Uterus (tissue), 4 donors: ENCODE data around the gene SYT13. TPM values are rescaled to one million over a fixed set of nuclear protein-coding genes. Genes with fewer than 3 reads are reported as not detected.

Source experiments
- DNase-seq, 2 donors: peaks; one replicate each; pipeline ENCODE4 v3.0.0-alpha.2; 2019 to 2020
- H3K27ac ChIP-seq, 2 donors: fragments of 200-600 bp; sonication (generic); 1 replicate in 1 of 2; 2 replicates in 1 of 2; pipeline ENCODE4 v1.5.1; 2016 to 2018
- H3K27me3 ChIP-seq, 2 donors: fragments of 200-600 bp; sonication (generic); one replicate each; pipeline ENCODE4 v1.5.1; 2018 to 2019; ENCODE audit warnings: control low read depth in 1 of 2
- H3K36me3 ChIP-seq, 2 donors: fragments of 200-600 bp; sonication (generic); one replicate each; pipeline ENCODE4 v1.5.1; 2019; ENCODE audit warnings: control low read depth in 1 of 2
- H3K4me1 ChIP-seq, 2 donors: fragments of 200-600 bp; sonication (generic); one replicate each; pipeline ENCODE4 v1.5.1; 2018 to 2019; ENCODE audit warnings: control low read depth in 1 of 2
- H3K4me3 ChIP-seq, 2 donors: fragments of 200-600 bp; sonication (generic); 1 replicate in 1 of 2; 2 replicates in 1 of 2; pipeline ENCODE4 v1.5.1; 2018 to 2019; ENCODE audit warnings: mild to moderate bottlenecking in 1 of 2
- H3K9me3 ChIP-seq, 2 donors: fragments of 200-600 bp; sonication (generic); one replicate each; pipeline ENCODE4 v1.5.1; 2019; ENCODE audit warnings: control low read depth in 1 of 2
- POLR2A ChIP-seq, 2 donors: fragments of 450-650 bp; IDR thresholded peaks; one replicate each; pipeline ENCODE4 v1.6.1; 2016; ENCODE audit warnings: antibody characterized with exemption in 2 of 2, mild to moderate bottlenecking in 1 of 2, moderate library complexity in 1 of 2
- intact Hi-C: fragments of 100-400 bp; cut with DNase I; formaldehyde crosslinking; loops from one replicate; pipeline ENCODE4 v1.15.1; 2023; ENCODE audit warnings: low total_unique reads
- total RNA-seq, 4 donors: library from RNA; depleted of rRNA in 3 of 4; stranded (reverse); fragments of >200 nt in 3 of 4; gene quantifications; one replicate each; pipeline versions ENCODE4 v1.1.0 to v1.2.4, GENCODE V29; 2014 to 2023
- TF ChIP-seq, protein P1 (sequence below), 4 experiments: fragments of 200-600 bp in 2 of 4; fragments of 450-650 bp in 2 of 4; sonication (generic) in 2 of 4; IDR thresholded peaks; one replicate each; pipeline ENCODE4 v1.5.1; 2016 to 2019; ENCODE audit warnings: antibody characterized with exemption in 4 of 4, mild to moderate bottlenecking in 2 of 4, moderate library complexity in 1 of 4
- donor health status: DM: yes; HTN: yes; CAD: no.

The SYT13 gene
- total RNA-seq, 4 donors from 2014 or later = 4.9 TPM; not detected in 3

DNA sequence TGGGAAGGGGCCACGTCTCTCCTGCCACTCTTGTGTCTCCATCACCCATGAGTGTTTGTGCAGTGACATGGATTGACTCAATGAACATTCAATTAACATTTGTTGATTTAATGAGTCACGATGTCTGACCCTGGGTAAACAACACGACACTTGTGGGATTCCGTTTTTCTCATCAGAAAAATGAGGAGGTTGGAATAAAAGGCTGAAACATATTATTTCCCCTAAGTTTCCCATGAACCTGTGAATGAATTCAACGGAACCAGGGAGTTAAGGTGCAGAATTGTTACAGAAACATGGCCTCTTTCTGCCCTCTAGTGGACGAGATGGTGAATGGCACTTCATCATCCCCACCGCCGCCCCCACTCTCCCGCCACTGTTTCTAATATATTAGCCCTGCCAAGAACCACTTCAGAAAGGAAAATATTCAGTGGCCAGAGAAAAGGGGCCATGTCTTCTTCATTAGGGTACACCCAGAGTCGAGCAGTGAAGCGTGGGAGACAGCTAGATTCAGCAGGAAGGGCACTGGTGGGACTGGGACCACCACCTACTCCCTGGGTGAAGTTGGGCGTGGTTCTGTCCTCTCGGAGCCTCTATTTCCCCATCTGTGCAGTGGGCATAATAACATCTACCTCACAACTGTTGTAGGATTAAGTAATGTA is 46.3 kb upstream of the SYT13 start:
- H3K9me3 ChIP-seq = no peaks in the 10 kb centered on the region
- no peaks in the 10 kb centered on the region for H3K27me3 ChIP-seq
- no peaks in the 10 kb centered on the region for H3K36me3 ChIP-seq
- peak overlapping the region; percentile 69 to 70 for H3K27ac ChIP-seq
- TF ChIP-seq POLR2A (IDR thresholded peaks at IDR 0.05) = no peak
- TF ChIP-seq, protein P1, sequence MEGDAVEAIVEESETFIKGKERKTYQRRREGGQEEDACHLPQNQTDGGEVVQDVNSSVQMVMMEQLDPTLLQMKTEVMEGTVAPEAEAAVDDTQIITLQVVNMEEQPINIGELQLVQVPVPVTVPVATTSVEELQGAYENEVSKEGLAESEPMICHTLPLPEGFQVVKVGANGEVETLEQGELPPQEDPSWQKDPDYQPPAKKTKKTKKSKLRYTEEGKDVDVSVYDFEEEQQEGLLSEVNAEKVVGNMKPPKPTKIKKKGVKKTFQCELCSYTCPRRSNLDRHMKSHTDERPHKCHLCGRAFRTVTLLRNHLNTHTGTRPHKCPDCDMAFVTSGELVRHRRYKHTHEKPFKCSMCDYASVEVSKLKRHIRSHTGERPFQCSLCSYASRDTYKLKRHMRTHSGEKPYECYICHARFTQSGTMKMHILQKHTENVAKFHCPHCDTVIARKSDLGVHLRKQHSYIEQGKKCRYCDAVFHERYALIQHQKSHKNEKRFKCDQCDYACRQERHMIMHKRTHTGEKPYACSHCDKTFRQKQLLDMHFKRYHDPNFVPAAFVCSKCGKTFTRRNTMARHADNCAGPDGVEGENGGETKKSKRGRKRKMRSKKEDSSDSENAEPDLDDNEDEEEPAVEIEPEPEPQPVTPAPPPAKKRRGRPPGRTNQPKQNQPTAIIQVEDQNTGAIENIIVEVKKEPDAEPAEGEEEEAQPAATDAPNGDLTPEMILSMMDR (IDR thresholded peaks at IDR 0.05) = peak; percentile 57 to 87 (median 77)
- H3K4me1 ChIP-seq = no peaks in the 10 kb centered on the region
- intact Hi-C loops = loop anchor here (5.0 to 10.0 kb wide), 2 partner anchors 220 to 388 kb away; no protein-coding TSS in a partner anchor
- peak; percentile 52 to 58 for DNase-seq
- no peak overlapping the region for H3K4me3 ChIP-seq

DNA sequence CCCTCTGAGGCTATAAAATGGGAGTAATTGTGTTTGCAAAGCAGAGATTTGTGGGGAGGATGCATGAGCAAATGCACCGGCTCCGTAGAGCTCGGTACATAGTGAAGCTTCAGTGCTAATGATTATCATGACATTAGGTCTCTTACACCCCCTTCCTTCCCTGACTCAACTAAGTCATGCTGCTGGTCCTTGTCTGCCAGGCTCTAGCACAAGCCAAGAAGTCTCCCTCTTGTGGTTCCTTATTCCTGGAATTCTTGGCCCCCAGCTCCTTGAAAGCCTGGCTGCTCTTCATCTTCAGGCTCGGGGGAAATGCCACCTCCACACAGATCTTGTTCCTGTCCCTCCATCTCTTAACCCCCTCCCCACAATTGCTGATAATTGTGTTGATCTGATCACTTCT is 45.7 kb upstream of the SYT13 start:
- TF ChIP-seq, protein P1 (IDR thresholded peaks at IDR 0.05) = no peak
- no peak for TF ChIP-seq POLR2A (IDR thresholded peaks at IDR 0.05)
- Histone ChIP-seq H3K4me1 (no peaks in the 10 kb centered on the region), H3K36me3 (no peaks in the 10 kb centered on the region), H3K4me3 (no peak overlapping the region), H3K27me3 (no peaks in the 10 kb centered on the region), H3K27ac (no peak overlapping the region), H3K9me3 (no peaks in the 10 kb centered on the region)
- DNase-seq = no peak
- intact Hi-C loops = loop anchor here (5.0 to 10.0 kb wide), 2 partner anchors 220 to 387 kb away; no protein-coding TSS in a partner anchor

DNA sequence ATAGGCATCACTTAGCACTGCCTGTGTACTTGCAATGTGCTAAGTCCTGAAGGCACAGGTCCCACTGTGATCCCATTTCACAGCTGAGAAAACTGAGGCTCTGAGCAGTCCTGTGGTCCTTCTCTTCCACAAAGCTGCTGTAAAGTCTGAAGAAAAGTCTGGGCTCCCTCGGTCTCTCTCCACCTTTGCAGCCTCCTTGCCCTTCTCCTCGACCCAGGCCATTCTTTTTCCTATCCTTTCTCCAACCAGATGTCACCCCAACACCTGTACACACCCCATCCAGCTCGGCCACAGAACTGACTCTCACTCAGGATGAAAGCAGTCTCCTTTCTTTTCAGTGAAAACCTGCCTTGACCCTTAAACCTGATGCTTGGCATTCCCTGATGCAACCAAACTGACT is 42.6 kb upstream of the SYT13 start:
- Histone ChIP-seq H3K36me3 (no peaks in the 10 kb centered on the region), H3K4me3 (no peak overlapping the region), H3K27ac (no peak overlapping the region), H3K4me1 (no peaks in the 10 kb centered on the region), H3K27me3 (no peaks in the 10 kb centered on the region), H3K9me3 (no peaks in the 10 kb centered on the region)
- no peak for DNase-seq
- intact Hi-C loops = no loop called here
- TF ChIP-seq POLR2A (IDR thresholded peaks at IDR 0.05) = no peak
- TF ChIP-seq, protein P1 (IDR thresholded peaks at IDR 0.05) = no peak

DNA sequence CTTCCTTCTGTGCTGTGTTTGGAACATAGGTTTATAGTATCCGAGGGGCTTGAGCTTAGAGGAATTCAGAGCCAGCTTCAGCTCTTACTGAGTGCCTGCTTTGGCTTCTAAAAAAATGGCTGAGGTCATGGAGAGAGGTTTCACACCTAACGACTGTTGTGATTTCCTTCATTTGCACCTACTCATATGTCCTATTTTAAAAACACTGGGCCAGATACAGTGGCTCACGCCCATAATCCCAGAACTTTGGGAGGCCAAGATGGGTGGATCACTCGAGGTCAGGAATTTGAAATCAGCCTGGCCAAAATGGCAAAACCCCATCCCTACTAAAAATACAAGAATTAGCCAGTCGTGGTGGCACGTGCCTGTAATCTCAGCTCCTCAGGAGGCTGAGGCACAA is 38.3 kb upstream of the SYT13 start:
- TF ChIP-seq, protein P1 (IDR thresholded peaks at IDR 0.05) = no peak
- no peak for TF ChIP-seq POLR2A (IDR thresholded peaks at IDR 0.05)
- intact Hi-C loops = no loop called here
- DNase-seq = no peak

DNA sequence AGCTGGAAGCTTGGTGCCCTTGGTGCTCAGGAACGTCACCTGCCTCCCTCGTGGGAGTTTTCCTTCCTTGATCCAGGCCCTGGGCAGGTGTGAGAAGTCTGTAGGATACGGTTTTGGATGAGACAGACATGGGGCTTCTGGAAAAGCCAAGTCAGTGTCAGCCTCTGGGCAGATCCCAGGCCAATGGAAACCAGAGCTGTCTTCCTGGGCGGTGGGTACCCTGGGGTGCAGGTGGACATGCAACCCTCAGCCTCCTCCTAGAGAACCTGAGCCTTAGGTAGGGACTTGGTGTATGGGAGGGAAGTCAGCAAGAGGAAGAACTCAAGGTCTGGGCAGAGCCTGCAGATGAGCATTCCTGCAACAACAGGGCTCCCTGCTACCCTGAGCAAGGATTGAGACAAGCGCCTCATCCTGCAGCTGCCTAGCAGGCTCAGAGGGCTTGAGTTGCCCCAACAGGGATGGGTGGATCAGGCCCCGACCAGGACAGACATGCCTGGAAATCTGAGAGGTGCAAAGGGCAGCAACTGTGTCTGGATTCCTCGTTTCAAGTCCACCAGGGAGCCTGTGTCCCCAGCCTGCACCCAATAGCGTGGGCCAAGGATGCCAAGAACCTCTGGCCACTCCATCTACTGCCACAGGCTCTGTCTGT is 37.6 kb upstream of the SYT13 start:
- no peak overlapping the region for H3K4me3 ChIP-seq
- H3K4me1 ChIP-seq = no peaks in the 10 kb centered on the region
- H3K36me3 ChIP-seq = no peaks in the 10 kb centered on the region
- intact Hi-C loops = no loop called here
- TF ChIP-seq, protein P1 (IDR thresholded peaks at IDR 0.05) = no peak
- TF ChIP-seq POLR2A (IDR thresholded peaks at IDR 0.05) = no peak
- no peaks in the 10 kb centered on the region for H3K9me3 ChIP-seq
- no peaks in the 10 kb centered on the region for H3K27me3 ChIP-seq
- no peak for DNase-seq
- H3K27ac ChIP-seq = no peak overlapping the region

More for the DNA sequence above, 38.3 kb upstream of the SYT13 start:
- no peaks in the 10 kb centered on the region for H3K9me3 ChIP-seq
- no peaks in the 10 kb centered on the region for H3K4me1 ChIP-seq
- H3K27ac ChIP-seq = no peak overlapping the region
- no peaks in the 10 kb centered on the region for H3K27me3 ChIP-seq
- no peak overlapping the region for H3K4me3 ChIP-seq
- H3K36me3 ChIP-seq = no peaks in the 10 kb centered on the region
